B cell (primary cell): ENCODE measurements around the gene INAFM2. TPM values are rescaled to one million over a fixed set of nuclear protein-coding genes. Genes with fewer than 3 reads are reported as not detected.

Experiments
- ATAC-seq: fragments of 200-7000 bp; cut with Tn5 transposase; one replicate; pipeline ENCODE4 v1.10.0; 2021; ENCODE audit warnings: low read depth, mild to moderate bottlenecking, moderate number of reproducible peaks, moderate library complexity
- CTCF ChIA-PET: fragments of 350-600 bp; sonication (Branson Sonifier 250); formaldehyde crosslinking; loops from one replicate; lab custom pipeline; 2021; ENCODE audit warnings: antibody characterized with exemption, inconsistent platforms; lab: Charles Lee
- POLR2A ChIA-PET: fragments of 350-600 bp; sonication (Branson Sonifier 250); formaldehyde crosslinking; loops from one replicate; lab custom pipeline; 2021; ENCODE audit warnings: antibody characterized with exemption; lab: Charles Lee
- DNase-seq: peaks from one replicate; pipeline ENCODE4 v3.0.0; 2013
- H2AFZ ChIP-seq: 2 replicates; pipeline ENCODE4 v1.6.1; 2012; ENCODE audit warnings: mild to moderate bottlenecking, low read depth, low read length; ENCODE audit not compliant: insufficient read depth, poor library complexity, severe bottlenecking
- H3K27ac ChIP-seq, 2 donors: 1 replicate in 1 of 2; 2 replicates in 1 of 2; pipeline ENCODE4 v1.5.1; 2012 to 2013; ENCODE audit warnings: low read length in 2 of 2, mild to moderate bottlenecking in 2 of 2, moderate library complexity in 1 of 2
- H3K27me3 ChIP-seq, 4 experiments: fragments of 200-600 bp in 1 of 4; sonication (generic) in 1 of 4; replicated peaks in 1 of 4; 1 replicate in 2 of 4; 2 replicates in 2 of 4; pipeline versions ENCODE4 v1.6.1 to v1.7.0; 2013 to 2016; ENCODE audit warnings: low read length in 3 of 4, mild to moderate bottlenecking in 2 of 4, mixed read lengths in 1 of 4, moderate library complexity in 1 of 4; ENCODE audit not compliant: insufficient read depth in 4 of 4, control insufficient read depth in 3 of 4; ENCODE audit errors: control extremely low read depth in 1 of 4
- H3K36me3 ChIP-seq, 2 experiments: replicated peaks in 1 of 2; 1 replicate in 1 of 2; 2 replicates in 1 of 2; pipeline versions ENCODE4 v1.6.1 to v1.7.1; 2013; ENCODE audit warnings: low read length in 1 of 2; ENCODE audit not compliant: insufficient read depth in 2 of 2, control insufficient read depth in 1 of 2; ENCODE audit errors: control extremely low read depth in 1 of 2, extremely low read depth in 1 of 2
- H3K4me1 ChIP-seq, 2 donors: fragments of 200-600 bp in 1 of 2; sonication (generic) in 1 of 2; 1 replicate in 1 of 2; 2 replicates in 1 of 2; pipeline versions ENCODE4 v1.5.1 to v1.6.1; 2013 to 2017; ENCODE audit warnings: low read length in 2 of 2; ENCODE audit not compliant: control insufficient read depth in 2 of 2, insufficient read depth in 2 of 2
- H3K4me2 ChIP-seq: replicated peaks from 2 replicates; pipeline ENCODE3; 2012; ENCODE audit warnings: mild to moderate bottlenecking, low read depth, low read length; ENCODE audit not compliant: poor library complexity, severe bottlenecking
- H3K4me3 ChIP-seq, 5 experiments: fragments of 200-600 bp in 1 of 5; sonication (generic) in 1 of 5; 1 replicate in 3 of 5; 2 replicates in 2 of 5; pipeline versions ENCODE4 v1.5.1 to v1.7.0; 2011 to 2016; ENCODE audit warnings: low read length in 4 of 5, mild to moderate bottlenecking in 4 of 5, low read depth in 2 of 5, control low read depth in 1 of 5, moderate library complexity in 1 of 5; ENCODE audit not compliant: insufficient read depth in 1 of 5; ENCODE audit errors: control extremely low read depth in 1 of 5, extremely low read depth in 1 of 5
- H3K79me2 ChIP-seq: fragments of 200-600 bp; sonication (generic); one replicate; pipeline ENCODE4 v1.6.0; 2016; ENCODE audit warnings: low read length; ENCODE audit not compliant: control insufficient read depth, insufficient read depth
- H3K9ac ChIP-seq: fragments of 200-600 bp; sonication (generic); 2 replicates; pipeline ENCODE4 v1.6.1; 2017; ENCODE audit warnings: mild to moderate bottlenecking, low read length, moderate library complexity
- H3K9me3 ChIP-seq, 3 donors: one replicate each; pipeline versions ENCODE4 v1.6.1 to v1.7.1; 2013; ENCODE audit warnings: low read length in 2 of 3; ENCODE audit not compliant: control insufficient read depth in 2 of 3, insufficient read depth in 1 of 3; ENCODE audit errors: control extremely low read depth in 1 of 3
- H4K20me1 ChIP-seq: 2 replicates; pipeline ENCODE4 v1.6.0; 2012; ENCODE audit warnings: mild to moderate bottlenecking, low read length; ENCODE audit not compliant: insufficient read depth, control insufficient read depth, poor library complexity, severe bottlenecking
- H3K27ac Mint-ChIP-seq: one replicate; pipeline ENCODE4 v1.8.0; 2021; ENCODE audit warnings: mixed read lengths
- H3K27me3 Mint-ChIP-seq: one replicate; pipeline ENCODE4 v1.8.0; 2021; ENCODE audit warnings: mixed read lengths
- H3K4me1 Mint-ChIP-seq: one replicate; pipeline ENCODE4 v1.8.0; 2021; ENCODE audit warnings: mixed read lengths
- H3K4me3 Mint-ChIP-seq: one replicate; pipeline ENCODE4 v1.8.0; 2021; ENCODE audit warnings: mixed read lengths
- H3K9me3 Mint-ChIP-seq: one replicate; pipeline ENCODE4 v1.8.0; 2022; ENCODE audit warnings: mixed read lengths; ENCODE audit not compliant: insufficient read depth
- EZH2 ChIP-seq: IDR thresholded peaks from 2 replicates; pipeline ENCODE4 v1.6.1; 2012; ENCODE audit warnings: borderline replicate concordance, low read depth, mild to moderate bottlenecking, moderate library complexity, low read length; ENCODE audit not compliant: insufficient read depth, poor library complexity, severe bottlenecking
- WGBS: methylation state at CpG from one replicate; pipeline ENCODE4 v1.1.5; 2013; ENCODE audit warnings: missing lambda C conversion rate; ENCODE audit not compliant: insufficient coverage; 5-methylcytosine and 5-hydroxymethylcytosine counted together
- intact Hi-C: fragments of 100-400 bp; cut with micrococcal nuclease; formaldehyde crosslinking; loops from one replicate; pipeline ENCODE4 v1.10.0; 2022
- polyA plus RNA-seq: library from polyadenylated mRNA; depleted of rRNA; stranded (reverse); fragments of >200 nt; gene quantifications from 2 replicates; pipeline ENCODE4 v1.2.3, GENCODE V29; 2012
- total RNA-seq, 2 donors: library from RNA; stranded (reverse); fragments of 120-200 nt in 1 of 2; gene quantifications; 1 replicate in 1 of 2; 2 replicates in 1 of 2; pipeline versions ENCODE4 v1.2.3 to v1.2.4, GENCODE V29; 2013 to 2022
- TF ChIP-seq, protein P1 (sequence below): fragments of 200-600 bp; IDR thresholded peaks from one replicate; pipeline ENCODE4 v1.8.0; 2022; ENCODE audit warnings: antibody characterized with exemption, mild to moderate bottlenecking

The INAFM2 gene
- total and polyA plus RNA-seq, 2 donors (not counting 1 experiment from before 2014, with no cell fraction given), result 3.0 to 7.0 TPM

DNA sequence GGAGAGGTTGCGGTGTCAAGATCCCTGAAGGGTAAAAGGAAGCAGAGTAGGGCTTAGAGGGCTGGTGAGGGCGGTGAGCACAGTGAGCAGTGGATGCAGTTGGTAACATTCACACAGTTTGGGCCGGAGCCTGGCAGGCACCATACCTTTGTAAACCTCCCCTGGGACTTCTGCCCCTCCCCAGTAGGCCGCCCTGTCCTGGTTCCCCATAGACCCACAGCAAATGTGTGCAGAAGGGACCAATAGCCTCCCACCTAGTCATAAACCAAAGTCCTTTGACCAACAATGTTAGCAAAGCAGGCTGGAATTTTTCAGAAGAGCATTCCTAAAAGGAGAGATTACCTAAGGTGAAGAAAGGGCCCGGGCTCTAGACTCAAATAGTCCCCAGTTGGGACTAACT, 25.7 kb downstream of the INAFM2 start:
- Histone ChIP-seq H4K20me1 (no peaks in the 10 kb centered on the region), H3K4me3 (no peak overlapping the region), H2AFZ (no peak overlapping the region), H3K36me3 (no peaks in the 10 kb centered on the region), H3K9ac (no peak overlapping the region), H3K4me2 (no peak overlapping the region), H3K27ac (no peak overlapping the region), H3K9me3 (no peaks in the 10 kb centered on the region), H3K27me3 (no peaks in the 10 kb centered on the region), H3K79me2 (no peaks in the 10 kb centered on the region), H3K4me1 (no peaks in the 10 kb centered on the region)
- ChIA-PET POLR2A (no interaction called here), CTCF (interaction anchor here (1.5 to 15.0 kb wide), 3 partner anchors 8 to 73 kb away, joined by 3 to 308 read pairs (median 3); no protein-coding TSS in a partner anchor)
- H3K4me1 Mint-ChIP-seq, result no peaks in the 10 kb centered on the region
- ATAC-seq (no peak), DNase-seq (no peak)
- no peaks in the 10 kb centered on the region for H3K9me3 Mint-ChIP-seq
- H3K27me3 Mint-ChIP-seq, result no peaks in the 10 kb centered on the region
- no peak overlapping the region for H3K27ac Mint-ChIP-seq
- TF ChIP-seq EZH2, result no peak
- TF ChIP-seq, protein P1, sequence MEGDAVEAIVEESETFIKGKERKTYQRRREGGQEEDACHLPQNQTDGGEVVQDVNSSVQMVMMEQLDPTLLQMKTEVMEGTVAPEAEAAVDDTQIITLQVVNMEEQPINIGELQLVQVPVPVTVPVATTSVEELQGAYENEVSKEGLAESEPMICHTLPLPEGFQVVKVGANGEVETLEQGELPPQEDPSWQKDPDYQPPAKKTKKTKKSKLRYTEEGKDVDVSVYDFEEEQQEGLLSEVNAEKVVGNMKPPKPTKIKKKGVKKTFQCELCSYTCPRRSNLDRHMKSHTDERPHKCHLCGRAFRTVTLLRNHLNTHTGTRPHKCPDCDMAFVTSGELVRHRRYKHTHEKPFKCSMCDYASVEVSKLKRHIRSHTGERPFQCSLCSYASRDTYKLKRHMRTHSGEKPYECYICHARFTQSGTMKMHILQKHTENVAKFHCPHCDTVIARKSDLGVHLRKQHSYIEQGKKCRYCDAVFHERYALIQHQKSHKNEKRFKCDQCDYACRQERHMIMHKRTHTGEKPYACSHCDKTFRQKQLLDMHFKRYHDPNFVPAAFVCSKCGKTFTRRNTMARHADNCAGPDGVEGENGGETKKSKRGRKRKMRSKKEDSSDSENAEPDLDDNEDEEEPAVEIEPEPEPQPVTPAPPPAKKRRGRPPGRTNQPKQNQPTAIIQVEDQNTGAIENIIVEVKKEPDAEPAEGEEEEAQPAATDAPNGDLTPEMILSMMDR, result no peak
- intact Hi-C loops, result no loop called here
- WGBS, result 83% methylated on average over 2 of the region's 5 CpGs
- H3K4me3 Mint-ChIP-seq, result no peak overlapping the region

DNA sequence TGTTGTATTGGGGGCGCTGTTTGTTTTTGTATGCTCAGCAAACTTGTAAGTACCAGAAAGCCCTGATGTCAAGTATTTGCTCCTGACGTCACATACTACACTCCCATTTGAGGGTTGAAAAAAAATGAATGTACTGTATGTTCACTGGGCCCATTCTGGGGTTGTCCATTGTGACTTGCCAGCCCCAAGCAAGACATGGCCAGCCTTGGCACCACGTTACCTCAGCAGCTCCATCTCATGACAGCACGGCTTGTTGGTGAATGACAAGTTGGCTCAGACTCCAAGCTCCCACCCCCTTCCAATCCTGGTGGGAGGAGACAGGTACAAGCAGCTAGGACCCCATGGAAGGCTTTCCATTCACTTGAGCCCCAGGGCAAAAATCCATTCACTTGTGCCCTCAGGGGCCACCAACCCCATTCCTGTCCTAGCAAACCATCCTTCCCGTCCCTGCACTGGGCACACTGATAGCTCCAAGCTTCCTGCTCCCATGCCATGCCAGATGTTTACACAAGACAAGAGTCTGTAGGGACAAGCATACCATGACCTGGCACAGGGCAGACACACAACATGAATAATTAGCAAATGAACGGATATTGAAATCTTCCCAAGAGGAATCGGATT, 28.9 kb downstream of the INAFM2 start:
- POLR2A ChIA-PET, result no interaction called here
- Histone ChIP-seq H3K27me3 (peaks cover 0 to 6% (median 0%) of the 10 kb centered on the region in 4 experiments), H3K36me3 (no peaks in the 10 kb centered on the region), H3K27ac (no peak overlapping the region), H3K4me3 (no peak overlapping the region), H2AFZ (no peak overlapping the region), H3K9me3 (no peaks in the 10 kb centered on the region), H3K9ac (no peak overlapping the region), H3K4me2 (no peak overlapping the region), H3K4me1 (peaks cover 0 to under 1% of the 10 kb centered on the region in 2 donors), H4K20me1 (no peaks in the 10 kb centered on the region), H3K79me2 (peaks cover 2% of the 10 kb centered on the region)
- TF ChIP-seq, protein P1, result no peak
- TF ChIP-seq EZH2, result no peak
- no peaks in the 10 kb centered on the region for H3K9me3 Mint-ChIP-seq
- H3K27ac Mint-ChIP-seq, result no peak overlapping the region
- ATAC-seq (no peak), DNase-seq (no peak)
- H3K27me3 Mint-ChIP-seq, result peaks cover 8% of the 10 kb centered on the region
- intact Hi-C loops, result no loop called here
- CTCF ChIA-PET, result interaction anchor here (1.0 to 1.3 kb wide), 2 partner anchors 11 to 15 kb away, joined by 3 read pairs; partner anchors contain the start of gene CCDC9B
- no peak overlapping the region for H3K4me3 Mint-ChIP-seq
- 71% methylated on average over 3 of the region's 7 CpGs for WGBS
- peaks cover 3% of the 10 kb centered on the region for H3K4me1 Mint-ChIP-seq
